Activated CD4-positive, alpha-beta T cell treated with anti-CD3 and anti-CD28 coated beads for 24 hours (primary cell): ENCODE results near the gene S100A3.
"Not testable (repeated sequence)": the region's sequence is repeated elsewhere in the genome, so short reads cannot be mapped to it uniquely, and the experiment has no call there.

Experiments used
- DNase-seq, 2 donors: peaks; one replicate each; pipeline ENCODE4 v3.0.0-alpha.2; 2020; ENCODE audit warnings: low read depth in 2 of 2

S100A3 gene

DNA sequence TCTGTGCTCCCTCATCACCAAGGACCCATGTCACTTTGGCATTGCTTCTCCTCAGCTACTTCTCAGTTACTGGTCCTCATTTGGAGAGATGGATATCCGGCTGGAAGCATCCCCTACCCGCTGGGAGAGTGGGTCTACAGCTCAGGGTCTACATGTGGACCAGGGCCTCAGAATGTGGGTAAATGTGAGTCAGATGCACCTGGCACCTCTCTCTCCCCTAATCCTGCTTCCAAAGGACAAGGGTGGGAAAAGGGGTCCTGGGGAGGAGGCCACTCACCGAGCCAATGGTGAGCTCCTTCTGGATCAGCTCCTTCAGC lies 14.2 kb downstream of the S100A3 start:
- no peak for DNase-seq

DNA sequence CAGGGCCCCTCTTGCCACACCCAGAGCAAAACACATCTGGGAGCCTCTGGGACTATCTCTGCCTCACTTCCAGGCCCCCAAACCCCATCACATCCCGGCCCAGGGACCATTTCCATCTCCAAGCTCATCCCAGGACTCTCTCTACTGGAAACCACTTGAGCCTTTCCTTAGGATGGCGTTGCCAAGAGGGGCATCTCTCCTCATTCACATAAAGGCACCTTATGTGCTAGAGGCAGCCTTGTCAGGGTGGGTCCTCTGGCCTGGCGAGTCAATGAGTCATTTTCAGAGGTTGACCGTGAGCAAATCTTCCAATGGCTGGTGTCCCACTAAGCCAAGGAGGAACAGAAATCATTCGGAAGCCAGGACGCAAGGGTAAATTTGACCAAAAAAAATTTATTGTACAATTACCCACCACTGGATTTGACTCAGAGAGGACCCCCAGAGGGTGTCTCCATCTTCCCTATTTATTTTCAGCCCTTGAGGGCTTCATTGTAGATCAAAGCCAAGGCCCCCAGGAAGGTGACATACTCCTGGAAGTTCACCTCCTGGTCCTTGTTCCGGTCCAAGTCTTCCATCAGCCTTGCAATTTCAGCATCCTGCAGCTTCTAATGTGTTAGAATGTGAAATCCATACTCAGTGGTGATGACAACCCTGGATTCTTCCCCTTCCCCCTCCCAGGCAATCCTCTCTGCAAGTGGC lies 14.7 kb downstream of the S100A3 start:
- no peak for DNase-seq

DNA sequence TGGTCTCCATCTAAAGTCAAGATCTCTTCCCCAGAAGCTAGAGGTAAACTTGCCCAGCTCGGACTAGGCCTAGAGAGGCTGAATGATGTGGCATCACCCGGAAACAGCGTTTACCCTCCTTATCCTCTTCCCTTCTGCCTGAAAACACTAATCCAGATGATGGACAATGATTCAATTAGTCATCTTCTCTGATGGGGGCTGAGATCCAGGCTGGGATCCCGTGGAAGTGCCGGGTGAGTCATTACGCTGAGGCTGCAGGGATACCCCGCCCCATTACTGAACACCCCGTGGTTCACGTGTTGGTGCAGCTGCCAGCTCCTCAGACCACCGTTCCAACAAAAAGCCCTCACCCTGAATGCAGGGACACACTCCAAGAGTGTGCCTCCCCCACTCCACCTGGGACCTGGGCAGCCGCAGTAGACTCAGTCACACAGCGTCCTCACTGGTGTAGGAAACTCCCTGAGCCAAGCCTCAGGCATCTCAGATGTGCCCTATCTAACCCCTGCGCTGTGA lies 15.3 kb downstream of the S100A3 start:
- DNase-seq = no peak

DNA sequence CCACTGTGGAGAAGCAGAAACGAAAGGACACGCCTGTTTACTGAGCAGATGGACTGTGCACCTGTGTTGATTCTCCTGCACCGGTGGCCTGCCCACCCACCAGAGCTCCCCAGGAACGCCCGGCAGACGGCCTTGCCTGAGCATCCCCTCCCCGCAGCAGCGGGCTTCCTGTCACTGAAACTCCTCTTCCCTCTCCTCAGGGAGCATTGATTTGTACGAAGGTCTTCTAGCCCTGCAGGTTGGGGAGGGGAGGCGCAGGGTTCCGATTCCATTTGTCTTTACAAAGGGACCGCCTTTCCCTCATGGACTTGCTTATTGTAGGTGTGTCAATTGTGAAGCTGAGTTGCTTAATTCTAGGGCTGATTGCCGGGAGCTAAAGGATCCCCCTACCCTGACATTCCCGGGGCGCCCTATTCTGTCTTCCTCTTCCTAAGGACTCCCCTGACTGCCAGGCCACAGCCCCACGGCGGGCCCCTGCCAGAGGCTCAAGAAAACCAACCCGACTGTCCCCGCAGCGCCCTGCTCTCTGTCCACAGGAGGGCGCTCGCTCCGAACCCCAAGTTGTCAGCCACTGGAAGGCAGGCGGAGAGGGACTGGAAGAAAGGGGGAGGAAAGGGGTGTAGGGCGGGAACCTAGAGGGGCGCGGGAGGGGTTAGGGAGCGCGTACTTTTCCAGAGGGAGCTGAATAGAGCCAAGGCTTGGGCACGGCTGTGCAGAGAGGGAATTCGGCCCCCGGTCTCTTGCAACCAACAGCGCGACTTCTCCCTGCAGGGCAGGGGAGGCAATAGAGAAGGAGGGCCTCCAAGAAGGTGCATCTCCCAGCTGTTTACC lies 16.1 kb downstream of the S100A3 start:
- peak; percentile 60 to 69 for DNase-seq

DNA sequence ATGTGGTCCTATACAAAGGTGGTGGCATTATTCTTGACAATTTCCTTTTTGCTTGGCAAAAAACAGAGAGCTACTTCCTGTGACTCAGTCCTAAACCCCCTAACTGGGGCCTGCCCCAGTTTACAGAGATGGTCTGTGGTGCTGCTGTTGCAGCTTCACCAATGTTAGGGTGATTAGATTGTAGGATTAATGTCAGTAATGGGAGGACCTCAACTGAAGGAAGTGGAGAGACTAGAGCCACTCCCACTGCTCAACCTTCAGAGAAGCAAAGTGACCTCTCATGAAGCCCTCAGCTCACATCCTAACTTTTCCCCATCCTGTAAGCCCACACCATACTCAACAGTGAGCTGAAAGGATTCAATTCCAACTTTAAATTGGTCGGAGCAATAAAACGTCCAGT lies 16.9 kb downstream of the S100A3 start:
- DNase-seq = no peak

DNA sequence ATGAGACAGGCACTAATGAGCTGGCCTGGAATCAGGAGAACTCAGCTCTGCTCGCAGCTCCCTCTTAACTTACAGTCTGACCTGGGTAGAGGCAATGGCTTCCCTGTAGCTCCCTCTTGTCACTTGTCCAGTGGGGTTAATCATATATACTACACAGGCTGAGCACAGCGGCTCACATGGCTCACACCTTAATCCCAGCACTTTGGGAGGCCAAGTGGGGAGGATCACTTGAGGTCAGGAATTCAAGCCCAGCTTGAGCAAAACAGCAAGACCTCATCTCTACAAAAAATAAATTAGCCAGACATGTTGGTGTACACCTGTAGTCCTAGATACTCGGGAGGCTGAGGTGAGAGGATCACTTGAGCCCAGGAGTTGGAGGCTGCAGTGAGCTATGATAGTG lies 17.4 kb downstream of the S100A3 start:
- no peak for DNase-seq

DNA sequence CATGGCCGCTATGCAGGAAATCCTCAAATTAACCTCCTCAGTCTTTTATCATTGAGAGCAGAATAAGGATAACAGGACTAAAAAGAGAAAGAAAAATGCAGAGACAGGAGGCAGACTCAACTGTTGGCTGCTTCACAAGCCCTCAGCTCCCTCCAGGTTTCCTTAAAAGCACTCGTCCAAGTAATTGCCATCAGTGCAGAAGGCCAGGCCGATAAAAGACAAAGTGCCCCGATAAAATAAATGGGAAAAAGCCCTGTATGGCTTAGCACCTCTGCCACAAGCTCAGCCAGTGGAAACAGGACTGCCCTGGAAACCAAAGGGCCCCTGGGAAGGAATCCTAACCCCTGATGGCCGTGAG lies 21.4 kb downstream of the S100A3 start:
- no peak for DNase-seq

DNA sequence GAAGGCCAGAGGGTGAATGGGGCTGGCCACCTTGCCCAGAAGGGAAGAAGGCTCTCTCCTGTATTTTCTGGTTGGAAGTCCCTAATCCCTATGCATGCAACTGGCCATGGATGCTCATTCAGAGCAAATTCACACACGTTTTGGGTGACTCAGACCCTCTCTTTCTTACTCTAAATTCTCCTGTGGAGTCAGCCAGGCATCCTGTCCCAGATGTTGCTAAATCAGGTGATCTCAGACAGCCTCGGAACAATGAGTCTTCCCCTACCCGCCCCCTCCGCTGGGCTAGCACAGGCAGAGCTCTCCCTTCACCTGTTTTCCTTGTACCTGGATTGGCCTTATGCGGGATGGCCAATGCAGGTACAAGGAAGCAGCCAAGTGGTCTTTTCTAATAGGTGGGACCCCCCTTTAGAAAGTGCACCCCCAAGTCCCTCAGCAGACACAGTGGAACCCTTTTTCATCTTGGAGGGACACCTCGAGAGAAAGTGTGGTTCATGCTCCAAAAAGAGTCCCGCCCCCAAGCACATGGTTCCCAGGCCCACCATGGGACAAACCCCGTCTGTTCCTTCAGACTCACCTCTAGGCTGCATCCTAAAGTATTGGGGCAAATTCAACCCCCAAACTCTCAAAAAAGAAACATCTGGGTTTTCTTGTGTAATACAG lies 21.9 kb downstream of the S100A3 start:
- no peak for DNase-seq

DNA sequence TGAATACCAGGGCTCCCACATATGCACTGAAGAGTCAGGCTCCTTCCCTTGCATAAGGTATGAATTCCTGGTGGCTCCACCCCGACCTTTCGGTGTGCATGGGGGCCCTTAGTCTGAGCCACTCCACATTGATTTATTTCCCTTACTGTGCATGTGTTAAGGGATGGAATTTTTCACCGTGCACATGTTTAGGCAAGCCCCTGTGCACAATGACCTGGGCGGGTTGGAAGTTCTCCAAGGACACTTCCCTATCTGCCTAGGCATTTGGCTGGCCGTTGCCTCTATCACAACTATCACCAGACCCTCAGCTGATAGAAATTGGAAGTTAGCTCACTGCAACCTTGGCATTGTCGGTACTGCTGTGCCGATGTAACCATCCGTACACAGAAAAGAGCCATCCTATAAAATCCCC lies 22.9 kb downstream of the S100A3 start:
- DNase-seq = no peak

DNA sequence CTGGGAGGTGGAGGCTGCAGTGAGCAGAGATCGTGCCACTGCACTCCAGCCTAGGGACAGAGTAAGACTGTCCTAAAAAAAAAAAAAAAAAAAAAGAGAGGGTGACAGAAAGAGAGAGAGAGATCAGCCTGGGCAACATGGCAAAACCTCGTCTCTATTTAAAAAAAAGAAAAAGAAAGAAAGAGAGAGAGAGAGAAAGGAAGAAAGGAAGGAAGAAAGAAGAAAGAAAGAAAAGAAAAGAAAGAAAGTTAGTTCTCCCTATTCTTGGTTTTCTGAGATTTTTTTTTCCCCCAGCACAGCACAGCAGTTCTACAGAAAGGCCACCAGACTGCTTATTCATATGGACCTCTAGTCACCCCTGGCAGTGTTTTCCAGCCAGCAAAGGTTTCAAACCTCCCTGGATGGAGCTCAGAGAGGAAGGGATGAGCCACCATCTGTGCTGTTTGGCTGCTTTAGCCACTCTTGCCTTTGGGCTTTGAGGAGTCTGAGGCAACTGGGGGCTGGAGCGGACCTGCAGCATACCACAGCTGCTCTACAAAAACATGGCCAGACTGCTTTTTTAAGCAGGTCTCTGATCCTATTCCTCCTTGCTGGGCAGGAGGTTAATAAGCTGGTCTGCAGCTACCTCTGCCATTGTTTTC lies 23.9 kb downstream of the S100A3 start:
- no peak for DNase-seq

DNA sequence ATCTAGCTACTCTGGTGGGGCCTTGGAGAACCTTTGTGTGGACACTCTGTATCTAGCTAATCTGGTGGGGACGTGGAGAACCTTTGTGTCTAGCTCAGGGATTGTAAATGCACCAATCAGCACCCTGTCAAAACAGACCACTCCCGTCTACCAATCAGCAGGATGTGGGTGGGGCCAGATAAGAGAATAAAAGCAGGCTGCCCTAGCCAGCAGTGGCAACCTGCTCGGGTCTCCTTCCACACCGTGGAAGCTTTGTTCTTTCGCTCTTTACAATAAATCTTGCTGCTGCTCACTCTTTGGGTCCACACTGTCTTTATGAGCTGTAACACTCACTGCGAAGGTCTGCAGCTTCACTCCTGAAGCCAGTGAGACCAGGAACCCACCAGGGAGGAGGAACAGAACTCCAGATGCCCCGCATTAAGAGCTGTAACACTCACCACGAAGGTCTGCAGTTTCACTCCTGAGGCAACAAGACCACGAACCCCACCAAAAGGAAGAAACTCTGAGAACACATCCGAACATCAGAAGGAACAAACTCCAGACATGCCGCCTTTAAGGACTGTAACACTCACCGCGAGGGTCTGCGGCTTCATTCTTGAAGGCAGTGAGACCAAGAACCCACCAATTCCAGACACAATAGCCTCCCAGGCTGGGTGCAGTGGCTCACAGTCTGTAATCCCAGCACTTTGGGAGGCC lies 26.6 kb downstream of the S100A3 start:
- not testable (repeated sequence) for DNase-seq

DNA sequence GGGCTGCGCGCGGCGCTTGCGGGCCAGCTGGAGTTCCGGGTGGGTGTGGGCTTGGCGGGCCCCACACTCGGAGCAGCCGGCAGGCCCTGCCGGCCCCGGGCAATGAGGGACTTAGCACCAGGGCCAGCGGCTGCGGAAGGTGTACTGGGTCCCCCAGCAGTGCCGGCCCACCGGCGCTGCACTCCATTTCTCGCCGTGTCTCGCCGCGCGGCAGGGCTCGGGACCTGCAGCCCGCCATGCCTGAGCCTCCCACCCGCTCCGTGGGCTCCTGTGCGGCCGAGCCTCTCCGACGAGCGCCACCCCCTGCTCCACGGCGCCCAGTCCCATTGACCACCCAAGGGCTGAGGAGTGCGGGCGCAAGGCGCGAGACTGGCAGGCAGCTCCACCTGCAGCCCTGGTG lies 27.2 kb downstream of the S100A3 start:
- DNase-seq = not testable (repeated sequence)

DNA sequence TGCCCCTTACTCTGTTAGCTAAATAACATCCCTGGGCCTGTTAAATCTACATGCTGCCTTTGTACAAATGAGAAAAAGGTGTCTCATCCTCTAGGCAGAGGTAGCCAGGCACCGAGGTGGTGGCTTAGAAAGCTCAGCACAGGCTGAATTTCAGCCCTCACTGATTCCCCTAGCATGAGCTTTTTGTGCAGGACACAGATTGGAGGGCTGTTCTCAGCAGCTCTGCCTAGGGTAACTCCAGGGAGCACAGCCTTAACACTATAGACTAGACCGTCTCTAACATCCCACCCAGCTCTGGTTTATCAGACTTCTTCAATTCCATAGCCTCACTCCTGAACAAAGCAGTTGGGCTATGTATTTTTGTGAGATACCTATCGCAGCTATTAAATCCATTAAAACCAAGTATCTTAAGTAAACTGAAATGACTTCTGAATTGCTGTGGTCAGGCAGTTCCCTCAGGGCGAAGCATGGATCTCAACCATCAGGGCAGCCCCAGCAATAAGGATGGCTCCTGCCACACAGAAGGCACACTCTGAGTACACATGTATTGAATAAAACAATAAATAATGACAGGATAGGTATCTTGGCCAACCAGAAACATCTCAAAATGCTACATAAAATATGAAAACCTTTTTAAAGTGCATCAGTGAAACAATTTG lies 28.1 kb downstream of the S100A3 start:
- no peak for DNase-seq

DNA sequence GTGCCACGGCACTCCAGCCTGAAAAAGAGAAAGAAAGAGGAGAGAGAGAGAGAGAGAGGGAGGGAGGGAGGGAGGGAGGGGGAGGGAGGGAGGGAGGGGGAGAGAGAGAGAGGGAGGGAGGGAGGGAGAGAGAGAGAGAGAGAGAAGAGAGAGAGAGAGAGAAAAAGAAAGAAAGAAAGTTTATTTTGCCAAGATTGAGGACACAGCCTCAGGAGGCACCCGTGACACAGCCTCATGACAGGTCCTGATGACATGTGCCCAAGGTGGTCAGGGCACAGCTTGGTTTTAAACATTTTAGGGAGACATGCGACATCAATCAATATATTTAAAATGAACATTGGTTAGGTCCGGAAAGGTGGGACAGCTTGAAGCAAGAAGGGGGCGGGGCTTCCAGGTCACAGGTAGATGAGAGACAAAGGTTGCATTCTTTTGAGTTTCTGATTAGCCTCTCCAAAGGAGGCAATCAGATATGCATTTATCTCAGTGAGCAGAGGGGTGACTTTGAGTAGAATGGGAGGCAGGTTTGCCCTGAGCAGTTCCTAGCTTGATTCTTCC lies 28.8 kb downstream of the S100A3 start:
- DNase-seq = not testable (repeated sequence)

DNA sequence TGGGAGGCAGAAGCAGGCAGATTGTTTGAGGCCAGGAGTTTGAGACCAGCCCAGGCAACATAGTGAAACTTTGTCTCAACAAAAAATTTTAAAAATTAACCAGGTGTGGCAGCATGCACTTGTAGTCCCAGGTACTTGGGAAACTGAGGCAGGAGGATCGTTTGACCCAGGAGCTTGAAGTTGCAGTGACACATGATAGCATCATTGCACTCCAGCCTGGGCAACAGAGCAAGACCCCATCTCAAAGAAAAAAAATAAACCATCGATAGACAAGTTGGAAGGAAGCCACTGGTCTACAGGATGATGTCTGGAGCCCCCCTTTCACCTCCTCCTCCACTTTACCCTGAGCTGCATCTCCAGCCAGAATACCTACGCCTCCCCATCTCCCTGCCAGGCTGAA lies 29.8 kb downstream of the S100A3 start:
- DNase-seq = no peak

DNA sequence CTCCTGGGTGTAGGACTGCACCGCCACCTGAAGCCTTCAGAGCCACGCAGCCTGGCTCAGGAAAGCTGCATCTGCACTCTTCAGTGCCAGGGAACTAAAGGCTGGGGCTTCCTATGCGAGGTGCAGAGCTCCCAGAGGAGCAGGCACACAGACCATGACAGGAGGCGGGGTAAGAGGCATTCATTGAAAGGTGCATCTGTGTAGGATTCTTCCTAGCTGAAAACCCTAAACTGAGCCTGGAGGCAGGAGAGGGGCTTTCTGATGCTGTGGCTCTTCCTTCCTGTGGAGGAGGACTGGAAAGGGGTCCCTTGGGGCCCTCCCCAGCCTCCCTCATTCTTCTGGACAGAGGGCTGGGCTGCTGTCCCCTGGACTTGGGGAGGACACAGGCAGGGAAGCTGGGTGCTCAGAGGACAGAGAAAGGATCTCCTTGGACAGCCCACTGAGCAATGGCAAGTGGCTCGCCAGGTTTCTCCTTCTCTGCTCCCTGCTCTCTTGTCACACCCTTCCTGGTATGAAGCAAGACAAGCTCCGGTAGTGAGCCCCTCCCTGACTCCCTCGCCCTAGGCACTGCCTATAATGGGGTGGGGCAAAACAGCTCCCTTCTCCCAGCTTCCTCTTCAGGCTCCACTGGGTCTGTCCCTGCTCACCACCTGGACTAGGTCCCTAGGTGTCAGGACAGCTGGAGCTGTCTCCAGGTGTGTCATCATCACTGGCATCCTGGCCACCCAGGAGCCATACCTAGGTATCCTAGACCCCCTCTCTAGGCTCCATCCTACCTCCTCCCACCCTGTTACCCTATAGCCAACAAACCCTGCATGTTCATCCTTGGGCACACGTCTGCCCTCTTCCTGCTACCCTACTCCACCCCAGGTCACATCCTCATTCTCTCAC lies 33.3 kb downstream of the S100A3 start:
- DNase-seq = no peak

DNA sequence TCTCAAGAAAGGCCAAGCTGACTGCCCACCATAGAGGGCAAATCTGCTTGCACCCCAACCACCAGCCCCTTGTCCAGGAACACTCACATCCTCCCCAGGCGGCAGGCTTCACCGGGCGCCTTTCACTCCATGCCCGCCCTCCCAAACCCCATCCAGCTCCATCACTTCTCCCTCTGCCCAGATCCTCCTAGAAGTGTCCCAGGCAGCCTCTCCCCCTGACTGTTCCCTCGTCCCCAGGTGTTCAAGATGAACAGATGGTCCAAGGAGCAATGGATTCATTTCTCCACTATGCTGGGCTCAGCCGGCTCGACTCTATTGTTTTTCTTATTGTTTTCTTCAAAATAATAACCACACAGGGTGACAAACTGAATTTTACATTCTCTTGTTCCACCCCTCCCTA lies 35.4 kb downstream of the S100A3 start:
- no peak for DNase-seq

DNA sequence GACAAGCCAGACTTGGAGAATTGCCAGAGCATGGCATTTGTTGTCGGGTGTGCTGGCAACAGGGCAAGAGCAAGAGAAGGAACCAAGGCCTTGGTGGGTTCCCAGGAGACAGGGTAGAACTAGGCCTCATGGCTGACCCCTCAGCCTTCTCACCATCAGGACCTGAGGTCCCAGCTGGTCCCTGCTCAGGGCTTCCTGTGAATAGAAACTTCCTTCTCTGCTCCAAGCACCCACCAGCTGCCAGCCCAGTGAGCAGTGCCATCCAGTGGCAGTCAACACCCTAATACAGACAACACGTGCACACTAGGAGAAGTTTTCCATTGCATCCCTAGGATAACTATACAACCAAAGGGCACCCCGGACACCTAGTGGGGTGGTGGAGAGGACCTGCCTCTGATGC lies 36.0 kb downstream of the S100A3 start:
- no peak for DNase-seq

DNA sequence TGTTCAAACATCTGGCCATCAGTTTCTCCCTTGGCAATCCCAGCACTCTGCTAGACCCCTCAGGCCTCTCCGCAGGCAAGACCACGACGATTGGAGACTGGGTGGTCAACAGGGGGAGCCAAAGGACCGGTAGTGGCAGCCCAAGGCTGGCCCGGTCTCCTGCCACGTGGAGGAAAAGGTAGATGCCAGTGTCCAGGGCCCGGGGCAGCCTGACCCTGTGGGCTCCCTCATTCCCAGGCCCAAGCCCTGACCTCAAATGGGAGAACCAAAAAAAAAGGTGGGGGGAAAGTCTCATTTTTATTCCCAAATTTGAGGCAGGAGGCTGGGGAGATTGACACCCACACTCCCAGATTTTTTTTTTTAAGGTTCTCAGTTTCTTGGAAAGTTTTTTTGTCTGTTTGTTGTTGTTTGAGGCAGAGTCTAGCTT lies 38.1 kb downstream of the S100A3 start:
- DNase-seq = peak; percentile 73 to 83
